ENCODE measurements around the gene BRMS1.

GRCh38 chr11:66369073-66369894, 24.4 kb upstream of the BRMS1 start:
- TF ChIP-seq EZH2 (IDR thresholded peaks at IDR 0.05): no peak
- no peak for TF ChIP-seq POLR2AphosphoS5 (IDR thresholded peaks at IDR 0.05; ENCODE audit: borderline replicate concordance, low read depth, low read length)
- TF ChIP-seq FOXP2 (optimal IDR thresholded peaks at IDR 0.05; ENCODE audit: control extremely low read depth, extremely low read length, insufficient read depth): no peak

All from SK-N-MC (cell line).